Renal pelvis (tissue), 4 donors: ENCODE results near the gene PPP2CA. TPM values are rescaled to one million over a fixed set of nuclear protein-coding genes. Genes with fewer than 3 reads are reported as not detected.
"Not testable (repeated sequence)": the region's sequence is repeated elsewhere in the genome, so short reads cannot be mapped to it uniquely, and the experiment has no call there.

ENCODE experiments used
- DNase-seq: peaks from one replicate; pipeline ENCODE4 v3.0.0-alpha.2; 2013
- polyA plus RNA-seq, 3 donors: library from polyadenylated mRNA; unstranded; fragments of 120-200 nt; gene quantifications; one replicate each; pipeline ENCODE4 v1.2.1, GENCODE V29; 2013; ENCODE audit not compliant: insufficient read length in 3 of 3

The PPP2CA gene
- polyA plus RNA-seq, 3 donors: 185 to 236 (median 190) TPM

- no peak for DNase-seq
These were observed 22.4 kb upstream of the PPP2CA start for GRCh38 chr5:134248256-134248655.

GRCh38 chr5:134247428-134248224 lies 21.8 kb upstream of the PPP2CA start:
- DNase-seq: no peak

- DNase-seq: no peak
These were observed 21.0 kb upstream of the PPP2CA start for GRCh38 chr5:134246771-134247427.

- DNase-seq: no peak
These were observed 19.8 kb upstream of the PPP2CA start for GRCh38 chr5:134245692-134246091.

GRCh38 chr5:134245101-134245604 lies 19.3 kb upstream of the PPP2CA start:
- DNase-seq: peak; percentile 52

- peak; percentile 28 for DNase-seq
These were observed 16.3 kb upstream of the PPP2CA start for GRCh38 chr5:134242146-134242545.

GRCh38 chr5:134240421-134240962 lies 14.6 kb upstream of the PPP2CA start:
- DNase-seq: peak; percentile 66

- no peak for DNase-seq
These were observed 10.9 kb upstream of the PPP2CA start for GRCh38 chr5:134236820-134237219.

- no peak for DNase-seq
These were observed 10.4 kb upstream of the PPP2CA start for GRCh38 chr5:134236318-134236717.

GRCh38 chr5:134228624-134229023 lies 2.8 kb upstream of the PPP2CA start:
- DNase-seq: no peak

- DNase-seq: no peak
These were observed 1.9 kb upstream of the PPP2CA start for GRCh38 chr5:134227776-134228175.

- no peak for DNase-seq
These were observed 1.4 kb upstream of the PPP2CA start for GRCh38 chr5:134227259-134227658.

- peak; percentile 21 for DNase-seq
These were observed 744 bp upstream of the PPP2CA start for GRCh38 chr5:134226441-134227192.

- DNase-seq: peak; percentile 81
These were observed 739 bp downstream of the PPP2CA start for GRCh38 chr5:134224888-134225779.

- no peak for DNase-seq
These were observed 2.2 kb downstream of the PPP2CA start for GRCh38 chr5:134223406-134224248.

- not testable (repeated sequence) for DNase-seq
These were observed 4.2 kb downstream of the PPP2CA start for GRCh38 chr5:134221690-134222089.

GRCh38 chr5:134215757-134216156 lies 10.1 kb downstream of the PPP2CA start:
- no peak for DNase-seq

GRCh38 chr5:134211263-134212031 lies 14.4 kb downstream of the PPP2CA start:
- DNase-seq: peak; percentile 22
